ENCODE measurements around the gene CCDC148. TPM values are rescaled to one million over a fixed set of nuclear protein-coding genes. Genes with fewer than 3 reads are reported as not detected.

The CCDC148 gene
- 10 to 100 TPM in 1 of 4 donors, 1 to 10 TPM in 3; 1.2 to 10.5 (median 8.8) TPM for polyA plus RNA-seq (ENCODE audit: insufficient read length in 4 of 4)

DNA sequence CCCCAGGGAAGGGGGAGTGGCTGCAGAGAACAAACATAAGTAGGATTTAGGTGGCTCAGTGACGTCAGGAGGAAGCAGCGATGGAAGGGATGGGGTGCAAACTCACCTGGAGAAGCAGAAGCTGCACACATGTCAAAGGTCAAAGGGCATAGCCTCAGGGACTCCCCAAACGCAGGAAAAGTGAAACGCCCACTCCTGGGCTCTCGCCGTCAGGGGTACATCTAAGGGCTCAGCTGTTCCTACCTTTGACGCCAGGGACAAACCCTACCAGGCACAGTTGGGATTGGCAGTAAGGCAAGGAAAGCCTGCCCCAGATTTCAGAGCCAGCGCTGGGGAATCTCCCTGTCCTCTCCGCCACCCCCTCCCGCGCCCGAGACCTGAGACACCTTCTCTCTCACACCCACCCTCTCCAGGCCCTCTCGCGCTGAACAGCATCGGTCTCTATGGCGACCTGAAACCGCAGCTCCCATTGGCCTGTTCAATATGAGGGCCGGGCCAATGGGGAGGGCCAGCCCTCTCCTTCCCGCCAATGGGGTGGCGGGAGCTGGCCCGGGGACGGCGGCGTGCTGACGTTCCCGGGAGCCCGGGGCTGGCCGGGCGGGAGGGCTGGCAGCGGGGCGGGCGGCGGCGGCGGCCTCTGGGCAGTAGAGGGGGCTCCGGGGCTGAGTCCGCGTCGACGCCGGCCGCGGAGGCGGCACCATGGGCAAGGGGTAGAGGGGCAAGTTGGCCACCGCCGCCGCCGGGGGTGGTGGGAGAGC is at the start of gene CCDC148, which contains the start of gene PKP4:
Gene CCDC148 (minus strand): TSS at position 445 of the 758 bp plus-strand sequence. CDS start 314 bp downstream, at position 131.
Gene PKP4 (plus strand): TSS at position 644 of the 758 bp plus-strand sequence. CDS start 76,233 bp downstream, outside the sequence.
- peak; percentile 79 to 91 (median 86) for DNase-seq (ENCODE audit: low read depth in 4 of 4, low spot score in 3 of 4)

DNA sequence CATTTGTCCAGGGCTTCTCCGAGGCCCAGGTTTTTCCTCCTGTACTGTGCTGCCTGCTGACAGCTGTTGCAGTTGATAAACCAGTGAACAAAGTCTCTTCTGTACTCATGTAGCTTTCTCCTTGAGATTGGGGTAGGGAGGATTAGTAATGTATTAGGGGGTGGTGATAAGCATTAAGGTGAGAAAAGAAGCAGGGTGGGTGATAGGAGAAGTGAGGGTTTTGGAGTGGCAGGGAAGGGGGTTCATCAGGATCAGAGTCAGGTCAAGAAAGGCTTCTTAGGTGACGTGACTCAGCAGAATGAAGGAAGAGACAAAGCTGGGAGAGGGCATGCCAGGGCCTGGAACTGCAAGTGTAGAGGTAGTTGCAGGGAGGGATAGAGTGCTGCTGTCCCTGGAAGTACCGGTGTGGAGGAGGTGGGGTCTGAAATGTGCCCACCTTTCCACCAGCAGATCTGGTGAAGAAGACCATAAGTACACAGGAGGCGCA is 48.9 kb upstream of the CCDC148 start:
- DNase-seq (ENCODE audit: low read depth in 4 of 4, low spot score in 3 of 4) = no peak

DNA sequence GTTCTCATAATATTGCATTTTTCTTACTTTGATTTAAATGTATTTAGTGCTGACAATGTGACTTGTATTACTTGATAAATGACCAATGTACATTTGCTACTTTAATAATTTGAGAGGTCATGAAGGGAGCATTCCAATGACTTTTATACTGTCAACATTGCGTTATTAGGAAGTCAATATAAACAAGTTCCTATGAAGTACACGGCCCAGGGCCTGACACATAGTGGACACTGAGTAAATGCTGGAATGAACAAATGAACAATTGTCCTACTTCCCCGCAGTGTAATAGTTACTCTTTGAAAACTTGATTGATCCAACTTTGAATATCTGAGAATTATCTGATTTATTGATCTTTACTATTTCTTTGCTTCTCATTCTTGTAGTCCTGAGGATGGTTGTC is 47.5 kb upstream of the CCDC148 start:
- no peak for DNase-seq (ENCODE audit: low read depth in 4 of 4, low spot score in 3 of 4)

DNA sequence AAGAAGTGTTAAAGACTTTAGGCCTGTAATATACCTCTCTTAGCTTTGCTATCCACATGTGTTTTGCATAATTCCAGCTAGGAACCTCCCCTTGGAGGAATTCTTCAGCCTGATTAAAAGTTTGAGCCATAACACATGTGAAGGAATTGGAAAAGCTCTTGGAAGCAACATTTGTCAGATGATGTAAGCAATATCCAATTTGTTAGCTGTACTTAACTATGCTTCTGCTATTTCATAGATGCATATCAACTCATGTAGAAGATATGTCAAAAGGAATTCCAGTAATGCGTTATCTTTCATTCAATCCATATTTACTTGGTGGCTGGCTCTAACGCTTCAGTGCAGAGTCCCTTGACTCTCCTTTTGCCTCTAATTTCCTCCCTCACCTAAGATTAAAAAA is 46.4 kb upstream of the CCDC148 start:
- DNase-seq (ENCODE audit: low read depth in 4 of 4, low spot score in 3 of 4) = no peak

DNA sequence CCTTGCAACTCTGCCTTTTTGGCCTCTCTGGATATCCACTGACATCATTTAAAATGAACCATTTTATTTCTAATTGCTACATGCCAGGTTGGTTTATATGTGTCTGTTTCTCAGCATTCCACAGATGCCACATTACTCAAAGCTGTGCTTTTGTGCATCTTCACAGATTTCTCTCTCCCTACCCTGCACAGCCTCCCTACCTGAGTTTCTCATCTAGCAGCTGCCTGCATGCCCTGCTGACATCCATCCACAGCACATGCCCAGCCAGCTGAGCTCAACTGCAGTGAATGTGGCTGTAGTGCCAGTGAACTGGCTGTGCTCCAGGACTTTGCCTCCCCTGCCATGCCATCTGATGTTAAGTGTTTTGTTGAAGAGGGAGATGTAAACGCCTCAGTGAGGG is 44.7 kb upstream of the CCDC148 start:
- no peak for DNase-seq (ENCODE audit: low read depth in 4 of 4, low spot score in 3 of 4)

DNA sequence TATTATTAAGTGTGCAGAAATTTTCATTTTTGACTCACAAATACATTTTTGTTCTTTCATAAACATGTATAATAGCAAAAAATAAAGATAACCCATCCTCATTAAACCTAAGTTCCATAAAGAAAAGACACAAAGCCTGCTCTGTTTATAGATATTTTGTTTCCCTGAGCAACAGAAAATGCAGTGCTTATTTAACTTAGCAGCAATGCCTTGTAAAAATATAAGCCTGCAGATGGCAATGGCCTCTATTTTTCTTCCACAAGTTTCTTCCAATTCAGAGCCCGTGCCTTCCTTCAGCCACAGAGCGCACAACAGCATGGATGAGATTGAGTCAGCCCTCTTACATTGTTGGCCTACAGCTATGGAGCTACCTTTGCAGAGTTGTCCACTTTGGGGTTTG is 43.8 kb upstream of the CCDC148 start:
- DNase-seq (ENCODE audit: low read depth in 4 of 4, low spot score in 3 of 4) = no peak

DNA sequence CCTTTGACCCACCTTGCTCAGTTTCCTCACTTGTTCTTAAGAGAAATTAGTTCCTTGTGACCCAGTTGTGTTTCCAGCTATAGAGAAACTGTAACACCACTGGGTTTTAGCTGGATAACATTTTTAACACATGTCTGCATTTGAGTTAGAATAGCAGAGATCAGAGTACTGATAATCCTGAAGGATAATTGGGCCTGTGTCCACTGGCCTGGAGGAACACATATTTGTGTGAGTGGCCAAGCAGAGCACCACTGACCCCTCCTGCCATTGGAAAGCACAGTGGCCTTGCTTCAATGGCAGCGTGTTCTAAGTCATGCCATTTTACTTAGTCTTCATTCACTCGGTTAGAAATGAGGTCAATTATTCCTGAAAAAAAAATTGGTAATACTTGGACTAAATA is 42.8 kb upstream of the CCDC148 start:
- DNase-seq (ENCODE audit: low read depth in 4 of 4, low spot score in 3 of 4) = no peak

DNA sequence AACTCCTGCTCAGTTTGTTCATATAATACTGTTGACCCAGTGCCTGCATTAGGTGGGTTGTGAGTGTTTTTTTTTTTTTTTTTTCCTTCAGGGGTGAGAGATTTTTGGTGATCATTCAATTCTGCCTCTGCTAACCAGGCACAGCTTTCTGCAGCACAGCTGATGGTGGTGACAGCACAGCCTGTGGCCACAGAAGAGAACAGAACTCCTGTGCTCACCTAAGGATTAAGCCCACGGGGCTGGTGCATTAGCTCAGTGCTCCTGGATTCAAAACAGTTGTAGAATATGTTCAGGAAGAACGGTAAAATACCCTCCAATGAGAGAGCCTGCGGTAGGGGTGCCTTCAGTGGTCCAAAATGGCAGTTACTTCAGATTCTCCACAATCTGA is 42.2 kb upstream of the CCDC148 start:
- no peak for DNase-seq (ENCODE audit: low read depth in 4 of 4, low spot score in 3 of 4)

DNA sequence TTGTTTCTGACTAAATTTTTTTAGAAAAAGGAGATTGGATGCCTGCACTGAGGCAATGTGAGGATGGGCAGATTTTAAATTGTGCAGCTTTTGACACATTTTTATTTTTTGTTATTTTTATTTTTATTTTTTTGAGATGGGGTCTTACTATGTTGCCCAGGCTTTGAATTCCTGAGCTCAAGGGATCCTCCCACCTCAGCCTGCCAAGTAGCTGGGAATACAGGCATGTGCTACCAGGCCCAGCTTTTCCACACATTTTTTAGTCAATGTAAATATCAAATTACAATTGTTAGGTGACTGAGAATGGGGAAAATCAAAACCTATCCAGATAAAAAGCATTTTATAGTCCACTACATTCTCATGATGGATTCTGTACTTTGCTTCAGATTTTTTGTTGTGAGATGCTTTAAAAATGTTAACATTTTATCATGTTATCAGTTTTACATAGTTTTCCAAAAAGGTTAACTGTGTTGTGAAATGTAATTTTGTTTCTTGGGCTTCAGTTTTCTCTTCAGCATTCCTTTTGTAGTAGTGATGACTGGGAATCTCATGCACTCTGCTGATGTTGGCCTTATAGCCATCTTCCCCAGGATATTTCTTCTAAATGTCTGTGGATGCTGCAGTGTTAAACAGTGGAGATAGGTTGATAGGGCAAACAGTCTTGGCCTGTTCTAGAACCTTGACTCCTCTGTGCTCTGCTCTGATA is 41.6 kb upstream of the CCDC148 start:
- no peak for DNase-seq (ENCODE audit: low read depth in 4 of 4, low spot score in 3 of 4)

DNA sequence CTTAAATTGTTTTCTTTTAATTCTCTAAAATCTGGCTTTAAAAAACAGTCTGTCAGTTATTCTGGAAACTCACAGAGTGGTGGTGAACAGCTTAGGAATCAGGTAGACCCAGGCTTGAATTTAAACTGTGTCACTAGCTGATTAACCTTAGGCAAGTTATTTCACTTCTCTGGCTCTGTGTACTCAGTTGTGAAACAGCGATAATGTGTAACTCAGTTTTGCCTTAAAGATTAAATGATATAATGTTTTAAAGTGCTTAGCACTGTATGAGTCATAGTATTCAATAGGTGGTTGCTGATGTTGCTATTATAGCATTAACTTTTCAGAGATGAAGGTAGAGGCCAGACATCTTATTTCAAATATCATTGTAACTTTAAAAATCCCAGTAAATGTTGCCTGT is 40.9 kb upstream of the CCDC148 start:
- no peak for DNase-seq (ENCODE audit: low read depth in 4 of 4, low spot score in 3 of 4)

DNA sequence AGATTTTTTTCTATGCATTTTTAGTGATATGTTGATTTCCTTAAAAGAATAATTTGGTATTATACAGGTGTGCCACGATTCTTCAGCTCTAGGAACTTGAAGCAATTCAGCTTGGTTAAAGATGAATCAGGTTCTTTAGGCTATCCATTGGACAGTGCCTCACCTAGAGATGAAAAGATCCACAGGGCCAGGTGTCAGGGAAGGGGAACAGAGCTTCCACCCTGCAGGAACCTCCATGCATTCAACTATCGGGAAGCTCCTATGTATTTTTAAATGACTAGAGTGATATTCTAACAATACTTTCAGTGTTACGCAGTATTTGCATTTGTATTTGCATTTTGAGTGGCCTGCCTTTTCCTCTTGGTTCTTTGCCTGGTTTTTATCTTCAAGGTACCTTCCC is 40.4 kb upstream of the CCDC148 start:
- no peak for DNase-seq (ENCODE audit: low read depth in 4 of 4, low spot score in 3 of 4)

DNA sequence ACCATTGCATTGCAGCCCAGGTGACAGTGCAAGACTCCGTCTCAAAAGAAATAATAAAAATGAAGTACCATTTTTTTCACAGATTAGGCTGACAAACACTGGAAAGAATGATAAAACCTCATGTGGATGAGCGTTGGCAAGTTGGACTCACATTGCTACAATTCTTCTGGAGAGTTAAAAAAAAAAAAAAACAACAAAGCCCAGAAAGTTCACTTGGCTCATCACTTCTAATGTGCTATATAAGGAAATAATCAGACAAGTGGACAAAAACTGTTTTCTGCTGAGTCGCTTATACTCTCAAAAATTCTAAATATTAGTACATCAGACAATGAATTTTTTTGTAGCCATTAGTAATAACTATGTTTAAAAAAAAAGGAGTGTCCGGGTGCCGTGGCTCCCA is 38.6 kb upstream of the CCDC148 start:
- no peak for DNase-seq (ENCODE audit: low read depth in 4 of 4, low spot score in 3 of 4)

DNA sequence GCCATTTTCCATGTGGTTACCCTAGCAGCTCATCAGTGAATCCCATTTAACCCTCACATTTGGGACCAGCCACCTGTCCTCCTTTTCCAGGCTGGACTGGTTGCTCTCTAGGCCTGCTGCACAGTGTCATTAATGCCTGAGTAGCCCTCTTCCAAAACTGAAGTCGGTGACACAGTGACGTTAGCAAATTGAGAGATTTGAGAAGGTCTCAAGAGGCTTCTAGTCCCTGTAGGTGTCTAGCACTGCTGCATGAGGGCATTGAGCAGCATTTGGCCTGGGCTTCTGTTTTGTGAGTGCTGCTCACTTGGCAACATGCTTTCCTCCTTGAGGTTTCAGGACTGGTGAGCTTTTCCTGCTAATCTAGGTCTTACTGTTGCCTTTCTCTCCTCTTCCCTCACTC is 36.9 kb upstream of the CCDC148 start:
- no peak for DNase-seq (ENCODE audit: low read depth in 4 of 4, low spot score in 3 of 4)

DNA sequence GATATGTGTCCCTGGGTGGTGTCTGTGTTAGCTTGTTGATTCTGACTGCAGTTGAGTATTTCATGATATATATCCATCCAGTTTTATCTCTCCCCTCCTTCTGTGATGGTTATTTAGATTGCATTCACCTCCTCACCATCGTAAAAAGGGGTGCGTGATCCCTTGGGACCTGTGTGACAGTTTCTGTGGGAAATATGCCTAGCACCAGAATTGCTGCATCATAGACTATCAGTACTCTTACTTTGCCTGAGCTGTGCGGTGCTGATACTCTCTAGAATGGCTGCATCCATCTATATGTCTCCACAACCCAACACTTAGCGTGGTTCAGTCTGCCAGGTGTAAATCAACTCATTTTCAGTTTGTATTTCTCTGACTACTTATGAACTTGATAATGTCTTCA is 34.5 kb upstream of the CCDC148 start:
- DNase-seq (ENCODE audit: low read depth in 4 of 4, low spot score in 3 of 4) = no peak

DNA sequence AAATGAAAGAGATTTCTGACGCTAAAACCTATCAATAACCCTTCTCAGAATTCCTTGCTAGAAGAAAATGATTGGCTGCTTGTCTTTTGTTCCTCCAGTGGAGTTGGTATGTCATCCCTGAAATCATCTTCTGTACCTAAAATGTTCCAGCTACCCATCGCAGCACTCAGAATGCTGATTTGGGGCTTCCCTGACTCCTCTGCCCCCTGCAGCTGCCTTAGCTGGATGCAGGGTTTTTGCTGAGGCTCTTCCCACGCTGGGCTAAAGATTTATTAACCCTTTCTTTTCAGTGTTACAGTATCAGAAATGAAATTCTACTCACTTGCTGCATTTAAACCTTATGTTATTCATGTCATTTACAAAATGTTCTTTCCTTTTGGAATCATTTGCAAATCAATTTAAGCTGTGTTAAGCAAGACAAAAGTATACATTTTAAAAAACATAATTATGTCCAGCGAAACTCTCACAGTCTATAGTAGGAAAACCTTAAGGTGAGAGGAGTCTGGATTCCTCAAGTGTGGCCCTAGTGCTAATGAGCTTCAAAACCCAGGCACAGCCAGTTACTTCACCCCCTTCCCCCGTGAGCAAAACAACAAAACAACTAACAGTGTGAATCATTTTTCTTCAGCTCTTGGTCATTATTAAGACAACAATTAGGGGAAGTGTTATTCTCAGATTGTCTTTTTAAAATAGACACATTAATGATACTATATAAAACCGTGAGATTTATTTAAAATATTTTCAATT is 33.0 kb upstream of the CCDC148 start:
- DNase-seq (ENCODE audit: low read depth in 4 of 4, low spot score in 3 of 4) = no peak

DNA sequence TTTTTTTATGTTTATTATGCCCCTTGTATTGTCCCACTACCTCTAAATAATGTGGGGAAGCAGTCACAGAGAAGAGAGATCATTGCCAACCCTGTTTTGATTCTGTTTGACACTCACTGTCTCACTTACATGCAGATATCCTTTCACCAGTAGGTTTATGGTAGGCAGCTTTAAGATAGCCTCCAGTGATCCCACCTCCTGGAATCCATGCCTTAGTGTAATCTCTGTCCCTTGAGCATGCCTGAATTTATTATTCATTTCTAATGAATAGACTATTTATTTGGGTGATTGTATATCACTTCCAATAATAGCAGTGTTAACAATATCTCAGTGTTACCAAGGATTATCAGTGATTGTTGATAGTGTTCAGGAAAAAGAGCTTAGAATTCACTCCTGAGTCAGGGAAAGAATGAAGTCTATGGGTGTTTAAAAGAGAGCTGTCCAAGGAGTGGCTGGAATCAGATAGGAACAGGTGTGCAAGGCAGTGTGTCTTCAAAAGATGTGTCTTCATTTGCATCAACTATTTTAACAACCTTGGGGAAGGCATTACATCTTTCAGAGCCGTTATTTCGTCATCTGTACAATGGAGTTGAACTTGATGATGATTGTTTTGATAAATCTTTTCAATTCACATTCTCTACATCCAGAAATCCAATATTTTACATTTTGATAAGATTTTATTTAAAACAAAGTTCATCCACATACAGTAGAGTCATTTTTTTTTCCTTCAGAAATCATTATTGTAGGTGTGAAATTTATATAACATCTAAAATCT is 32.1 kb upstream of the CCDC148 start:
- DNase-seq (ENCODE audit: low read depth in 4 of 4, low spot score in 3 of 4) = no peak

DNA sequence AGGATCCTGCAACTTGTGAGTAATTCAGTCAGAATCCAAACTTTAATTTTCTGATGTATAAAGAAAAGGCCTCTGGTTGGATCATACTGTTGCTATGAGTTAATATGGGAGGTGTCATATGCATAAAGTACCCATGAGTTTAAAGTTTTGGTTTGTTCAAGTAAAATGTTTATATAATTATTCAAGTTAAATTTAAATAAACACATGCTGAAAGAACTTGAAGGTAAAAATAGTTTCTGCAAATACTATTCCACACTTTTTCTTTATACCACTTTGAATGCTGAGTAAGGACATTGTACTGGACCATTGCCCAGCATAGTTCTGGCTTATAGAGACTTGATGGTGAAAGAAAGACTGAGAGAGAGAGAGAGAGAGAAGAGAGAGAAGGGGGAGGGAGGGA is 30.9 kb upstream of the CCDC148 start:
- no peak for DNase-seq (ENCODE audit: low read depth in 4 of 4, low spot score in 3 of 4)

DNA sequence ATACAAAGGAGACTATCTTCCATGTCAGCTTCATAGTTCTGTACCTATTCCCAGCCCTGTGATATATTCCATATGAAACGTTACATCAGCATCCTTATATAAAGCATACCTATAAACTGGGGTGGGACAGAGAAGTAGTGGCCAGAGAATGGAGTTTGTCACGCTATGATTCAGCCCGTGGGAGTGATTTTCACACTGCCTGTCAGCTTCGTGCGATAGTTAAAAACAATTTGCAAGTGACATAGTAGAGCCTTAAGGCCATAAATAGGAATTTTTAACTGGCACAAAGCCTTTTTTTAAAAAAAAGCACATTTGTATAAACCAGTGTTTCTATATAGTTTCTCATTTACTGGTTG is 30.4 kb upstream of the CCDC148 start:
- DNase-seq (ENCODE audit: low read depth in 4 of 4, low spot score in 3 of 4) = no peak

DNA sequence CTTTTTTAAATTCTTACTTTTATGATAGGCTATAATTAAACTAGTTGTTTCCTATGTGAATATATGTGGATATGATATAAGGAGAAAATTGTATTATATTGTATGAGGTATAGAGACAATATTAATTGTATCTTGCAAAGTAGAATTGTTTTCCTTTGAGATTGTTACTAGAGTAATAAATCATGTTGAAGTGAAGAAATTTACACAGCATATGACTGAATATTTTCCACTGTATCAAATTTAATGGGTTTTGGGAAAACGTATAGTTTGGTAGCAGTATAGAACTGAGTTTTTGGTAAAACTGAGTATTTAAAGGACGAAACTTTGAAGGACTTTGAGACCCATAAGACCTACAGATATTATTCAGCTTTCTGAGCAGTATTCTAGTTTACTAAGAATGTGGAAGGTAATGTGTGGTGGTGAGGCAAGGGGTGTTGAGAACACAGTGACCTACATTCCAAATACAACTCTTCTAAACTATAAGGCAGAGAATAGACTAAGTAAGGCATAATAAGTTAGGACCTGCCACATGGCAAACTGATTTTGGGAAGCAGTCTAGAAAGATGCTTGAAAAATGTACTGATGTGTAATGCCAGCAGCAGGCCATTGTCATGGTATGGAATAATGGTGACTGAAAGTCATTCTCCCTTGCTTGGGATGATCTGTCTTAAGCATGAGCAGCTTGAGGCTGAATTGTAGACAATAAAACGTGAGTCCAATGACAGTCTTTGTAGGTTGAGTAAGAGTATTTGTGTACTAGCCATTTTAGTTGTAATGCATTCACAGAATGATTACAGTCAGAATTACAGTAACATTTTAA is 29.8 kb upstream of the CCDC148 start:
- DNase-seq (ENCODE audit: low read depth in 4 of 4, low spot score in 3 of 4) = no peak
